GM18508 (cell line): ENCODE results near the gene FAM53A.

ENCODE experiments used
- ATAC-seq: cut with Tn5 transposase; IDR thresholded peaks from one replicate; pipeline ENCODE4 v1.9.1; 2021; ENCODE audit warnings: moderate number of reproducible peaks; ENCODE audit not compliant: insufficient read depth, unreplicated experiment

The FAM53A gene

DNA sequence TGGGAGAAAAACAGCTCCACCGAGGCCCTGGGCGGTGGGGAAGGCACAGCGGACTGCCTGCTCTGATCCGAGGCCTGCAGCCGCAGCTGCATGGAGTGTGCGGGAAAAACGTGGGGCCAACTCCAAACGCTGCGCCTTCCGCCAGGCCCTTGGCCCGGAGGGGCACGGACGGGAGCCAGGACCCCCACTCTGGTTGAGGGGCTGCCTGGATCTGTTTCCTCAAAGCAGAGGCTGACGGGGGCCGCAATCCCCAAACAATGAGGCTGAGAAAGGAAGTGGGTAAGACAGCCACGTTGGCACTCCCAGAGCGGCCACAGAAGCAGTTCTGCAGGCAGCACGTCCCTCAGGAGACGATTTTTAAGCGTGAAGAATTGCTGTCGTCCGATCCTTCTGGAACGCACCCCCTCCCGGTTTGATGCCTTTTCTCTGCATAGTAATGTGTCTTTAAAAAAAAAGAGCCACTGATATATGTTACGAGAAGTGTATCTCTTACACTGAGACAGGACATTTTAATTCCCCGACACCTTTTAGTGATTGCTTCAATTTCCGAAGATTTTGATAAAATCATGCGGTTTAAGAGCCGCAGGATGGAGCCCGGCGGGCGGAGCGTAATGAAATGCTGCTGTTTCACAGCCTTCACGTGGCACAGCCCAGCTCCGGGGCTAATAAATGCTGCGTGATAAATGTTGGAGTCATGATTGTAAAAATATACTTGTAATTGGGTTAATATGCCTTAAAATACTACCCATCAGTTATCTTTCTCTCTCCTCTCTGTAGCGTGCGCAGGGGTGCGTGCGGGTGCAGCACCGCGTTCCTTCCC lies 85.7 kb downstream of the FAM53A start:
- ATAC-seq, result no peak

GRCh38 chr4:1597021-1597931 lies 86.8 kb downstream of the FAM53A start:
- no peak for ATAC-seq

DNA sequence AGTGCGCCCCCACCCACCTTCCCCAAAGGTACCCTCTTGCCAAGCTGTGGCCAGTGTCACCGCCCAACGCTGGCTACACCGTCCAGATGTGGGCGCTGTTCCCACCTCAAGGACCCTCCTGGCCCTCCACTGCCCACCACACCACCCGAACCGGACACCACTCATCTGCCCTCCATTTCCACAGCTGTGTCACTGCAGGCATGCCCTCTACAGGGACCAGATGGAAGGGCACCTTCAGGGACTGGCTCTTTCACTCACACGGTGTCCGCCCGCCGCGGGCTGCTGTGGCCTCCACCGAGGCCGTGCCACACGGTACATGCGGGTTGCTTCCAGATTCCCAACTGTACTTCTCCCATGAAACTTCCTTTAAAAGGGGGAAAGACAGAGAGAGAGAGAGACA lies 87.7 kb downstream of the FAM53A start:
- ATAC-seq, result no peak

DNA sequence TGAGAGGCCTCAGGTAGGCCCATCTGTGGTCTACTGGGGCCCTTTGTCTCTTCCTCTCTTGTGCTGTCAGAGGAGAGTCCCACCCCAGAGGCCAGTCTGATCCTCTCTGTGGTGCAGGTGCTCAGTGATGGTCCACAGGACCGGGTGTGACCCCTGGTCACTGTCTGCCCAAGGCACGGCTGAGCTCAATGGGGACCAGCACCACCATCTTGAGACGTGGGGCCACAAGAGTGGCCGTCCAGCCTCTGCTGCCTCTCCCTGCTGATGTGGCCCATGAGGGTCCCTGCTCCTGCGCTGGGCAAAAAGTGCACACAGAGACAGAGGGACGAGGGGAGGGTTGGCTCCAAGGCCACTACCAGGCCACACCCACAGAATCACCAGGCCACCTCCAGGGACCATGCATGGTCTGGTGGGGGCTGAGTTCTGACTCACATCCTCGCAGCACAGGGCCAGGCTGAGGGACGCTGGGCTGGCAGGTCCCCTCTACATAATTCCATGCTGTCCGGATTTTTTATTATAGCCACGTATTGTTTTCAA lies 88.3 kb downstream of the FAM53A start:
- no peak for ATAC-seq

DNA sequence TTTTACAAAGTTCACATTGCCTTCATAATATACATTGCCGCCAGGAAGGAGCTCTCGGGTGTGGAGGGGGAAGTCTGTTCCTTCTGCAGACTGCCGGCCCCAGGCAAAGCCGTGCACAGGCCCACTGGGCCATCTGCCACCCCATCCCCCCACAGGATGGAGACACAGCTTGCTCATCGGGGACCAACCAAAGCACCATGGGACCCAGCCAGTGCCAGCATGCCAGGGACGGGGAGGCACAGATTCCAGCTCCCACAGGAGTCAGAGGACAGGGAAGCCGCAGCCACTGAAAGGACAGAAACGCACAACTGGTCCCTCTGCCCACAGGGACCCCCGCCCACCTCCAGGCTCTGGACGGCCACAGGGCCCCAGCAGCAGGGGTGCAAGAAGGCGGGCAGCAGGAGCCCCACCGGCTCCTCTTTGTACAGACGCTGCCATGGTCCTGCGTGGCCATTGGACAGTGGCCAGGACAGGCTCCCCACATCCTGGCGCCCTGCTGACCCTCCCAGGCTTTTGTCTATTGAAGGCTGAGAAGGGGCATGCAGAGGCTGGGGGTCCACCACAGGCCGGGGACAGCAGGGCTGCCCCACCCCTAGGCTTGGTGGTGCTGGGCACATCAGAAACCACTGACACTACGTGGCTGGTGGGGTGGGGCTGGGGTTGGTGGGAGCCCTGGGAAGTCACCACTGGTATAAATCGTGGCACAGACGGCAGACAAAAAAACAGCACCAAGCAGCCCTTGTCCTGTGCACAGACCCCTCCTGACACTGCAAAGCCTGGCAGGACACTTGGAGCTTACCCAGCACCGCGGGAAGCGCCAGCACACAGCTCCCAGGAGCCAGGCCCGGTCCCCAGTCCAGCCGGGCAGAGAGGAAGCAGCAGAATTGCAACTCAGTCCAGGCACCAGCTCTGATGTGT lies 89.0 kb downstream of the FAM53A start:
- ATAC-seq, result no peak

- no peak for ATAC-seq
These were observed 90.2 kb downstream of the FAM53A start for GRCh38 chr4:1593881-1594345.

GRCh38 chr4:1593458-1593857 lies 90.7 kb downstream of the FAM53A start:
- ATAC-seq, result no peak

DNA sequence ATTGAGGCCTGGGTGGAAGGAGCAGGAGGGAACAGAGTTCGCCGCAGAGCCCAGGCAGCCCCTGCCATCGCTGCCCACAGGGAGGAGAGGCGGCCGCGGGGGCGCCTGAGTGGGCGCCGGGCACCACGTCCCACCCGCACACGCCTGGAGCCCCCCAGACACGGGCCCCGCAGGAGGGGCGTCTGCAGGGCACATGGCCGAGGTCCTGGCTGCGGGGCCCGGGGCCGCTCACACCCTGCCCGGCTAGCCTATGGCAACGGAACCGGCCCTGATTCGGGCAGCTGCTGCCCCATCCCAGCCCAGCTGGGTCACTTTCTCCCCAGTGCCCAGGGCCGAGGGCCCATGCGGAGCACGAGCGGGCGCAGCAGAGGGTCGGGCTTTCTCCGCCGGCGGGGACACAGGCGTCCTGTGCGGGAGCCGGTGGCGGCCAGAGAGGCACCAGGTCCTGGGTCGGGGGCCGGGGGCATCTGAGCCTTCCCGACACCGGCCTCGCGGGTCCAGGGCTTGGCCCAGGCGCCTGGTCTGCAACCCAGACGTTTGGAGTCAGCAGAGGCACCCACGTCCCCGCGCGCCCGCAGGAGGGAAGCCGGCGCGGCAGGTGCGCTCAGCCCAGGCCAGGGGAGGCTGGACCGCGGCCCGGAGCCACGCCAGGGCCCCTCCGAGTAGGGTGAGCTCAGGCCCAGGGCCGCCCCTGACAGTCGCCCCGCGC lies 91.2 kb downstream of the FAM53A start:
- ATAC-seq, result no peak

- ATAC-seq, result no peak
These were observed 91.9 kb downstream of the FAM53A start for GRCh38 chr4:1592068-1592708.

DNA sequence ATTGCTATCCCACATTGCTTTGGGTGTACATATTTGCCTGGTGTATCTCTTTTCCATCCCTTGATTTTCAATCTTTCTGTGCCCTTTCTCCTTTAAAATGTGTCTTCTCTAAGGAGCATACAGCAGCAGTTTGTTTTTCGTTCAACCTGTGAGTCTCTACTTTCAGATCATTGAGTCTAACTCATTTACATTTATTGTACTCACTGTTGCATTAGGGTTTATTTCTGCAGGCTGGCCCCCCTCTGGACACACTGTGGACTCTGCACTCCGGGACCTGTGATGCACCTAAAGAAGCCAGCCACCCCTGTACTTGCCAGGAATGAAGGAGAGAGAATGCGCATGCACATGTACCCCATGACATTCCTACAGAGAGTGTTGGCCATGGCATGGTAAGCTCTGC lies 93.0 kb downstream of the FAM53A start:
- no peak for ATAC-seq

DNA sequence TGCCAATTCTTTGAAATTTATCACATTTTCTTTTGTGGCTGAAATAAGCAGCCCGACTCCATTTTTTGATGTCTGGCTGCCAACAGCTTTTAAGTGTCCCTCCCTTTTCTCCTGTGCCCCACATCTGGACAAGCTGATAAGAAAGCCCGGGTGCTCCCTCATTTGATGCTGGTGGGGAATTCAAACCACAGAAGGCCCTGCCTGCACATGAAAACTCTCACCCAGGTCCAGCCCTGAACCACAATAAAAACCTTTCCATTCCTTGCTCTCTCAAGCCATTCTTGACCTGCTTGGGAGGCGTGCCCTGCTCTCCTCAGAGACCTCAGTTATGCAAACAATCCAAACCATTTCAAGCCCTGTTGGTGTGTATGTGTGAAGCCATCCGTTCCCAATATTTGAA lies 93.9 kb downstream of the FAM53A start:
- ATAC-seq, result no peak
